ENCODE measurements around the gene KRTAP10-1. TPM values are rescaled to one million over a fixed set of nuclear protein-coding genes. Genes with fewer than 3 reads are reported as not detected.
"Not testable (repeated sequence)": the region's sequence is repeated elsewhere in the genome, so short reads cannot be mapped to it uniquely, and the experiment has no call there.

Gene KRTAP10-1
- polyA plus RNA-seq, 2 of the 4 experiments (the other 2 are of a cell fraction): not detected

DNA sequence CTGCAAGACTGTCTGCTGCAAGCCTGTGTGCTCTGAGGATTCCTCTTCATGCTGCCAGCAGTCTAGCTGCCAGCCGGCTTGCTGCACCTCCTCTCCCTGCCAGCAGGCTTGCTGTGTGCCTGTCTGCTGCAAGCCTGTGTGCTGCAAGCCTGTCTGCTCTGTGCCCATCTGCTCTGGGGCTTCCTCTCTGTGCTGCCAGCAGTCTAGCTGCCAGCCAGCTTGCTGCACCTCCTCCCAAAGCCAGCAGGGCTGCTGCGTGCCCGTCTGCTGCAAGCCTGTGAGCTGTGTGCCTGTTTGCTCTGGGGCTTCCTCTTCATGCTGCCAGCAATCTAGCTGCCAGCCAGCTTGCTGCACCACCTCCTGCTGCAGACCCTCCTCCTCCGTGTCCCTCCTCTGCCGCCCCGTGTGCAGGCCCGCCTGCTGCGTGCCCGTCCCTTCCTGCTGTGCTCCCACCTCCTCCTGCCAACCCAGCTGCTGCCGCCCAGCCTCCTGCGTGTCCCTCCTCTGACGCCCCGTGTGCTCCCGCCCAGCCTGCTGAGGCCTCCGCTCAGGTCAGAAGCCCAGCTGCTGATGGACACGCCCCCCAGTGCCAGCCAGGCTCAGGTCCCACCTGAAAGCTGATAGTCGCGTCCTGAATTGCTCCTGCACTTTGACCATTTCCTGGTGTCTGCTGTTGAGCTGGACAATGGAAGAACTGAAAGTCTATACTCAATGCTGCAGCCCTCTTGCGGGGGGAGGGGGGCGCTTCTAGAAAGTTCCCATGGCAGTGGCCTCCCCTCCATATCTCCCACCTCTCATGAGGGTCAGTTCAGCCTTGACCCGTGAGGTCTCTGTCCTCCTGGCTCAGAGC, 34.7 kb upstream of the KRTAP10-1 start (continued):
- TF ChIP-seq, protein P1, sequence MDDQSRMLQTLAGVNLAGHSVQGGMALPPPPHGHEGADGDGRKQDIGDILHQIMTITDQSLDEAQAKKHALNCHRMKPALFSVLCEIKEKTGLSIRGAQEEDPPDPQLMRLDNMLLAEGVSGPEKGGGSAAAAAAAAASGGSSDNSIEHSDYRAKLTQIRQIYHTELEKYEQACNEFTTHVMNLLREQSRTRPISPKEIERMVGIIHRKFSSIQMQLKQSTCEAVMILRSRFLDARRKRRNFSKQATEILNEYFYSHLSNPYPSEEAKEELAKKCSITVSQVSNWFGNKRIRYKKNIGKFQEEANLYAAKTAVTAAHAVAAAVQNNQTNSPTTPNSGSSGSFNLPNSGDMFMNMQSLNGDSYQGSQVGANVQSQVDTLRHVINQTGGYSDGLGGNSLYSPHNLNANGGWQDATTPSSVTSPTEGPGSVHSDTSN (IDR thresholded peaks at IDR 0.05): no peak
- TF ChIP-seq GATA3 (IDR thresholded peaks at IDR 0.05; ENCODE audit: borderline replicate concordance) (no peak), RNF2 (IDR thresholded peaks at IDR 0.05; ENCODE audit: borderline replicate concordance, low read depth) (no peak)
- TF ChIP-seq, protein P2, sequence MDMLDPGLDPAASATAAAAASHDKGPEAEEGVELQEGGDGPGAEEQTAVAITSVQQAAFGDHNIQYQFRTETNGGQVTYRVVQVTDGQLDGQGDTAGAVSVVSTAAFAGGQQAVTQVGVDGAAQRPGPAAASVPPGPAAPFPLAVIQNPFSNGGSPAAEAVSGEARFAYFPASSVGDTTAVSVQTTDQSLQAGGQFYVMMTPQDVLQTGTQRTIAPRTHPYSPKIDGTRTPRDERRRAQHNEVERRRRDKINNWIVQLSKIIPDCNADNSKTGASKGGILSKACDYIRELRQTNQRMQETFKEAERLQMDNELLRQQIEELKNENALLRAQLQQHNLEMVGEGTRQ (IDR thresholded peaks at IDR 0.05): no peak

GRCh38 chr21:44573630-44574456, 33.8 kb upstream of the KRTAP10-1 start, which contains the start of gene KRTAP10-4:
Gene KRTAP10-4 (plus strand): TSS chr21:44573729. CDS start chr21:44573759, 30 bp downstream.
- H3K4me3 ChIP-seq; H3K27ac ChIP-seq; FAIRE-seq; H3K4me1 ChIP-seq; H3K4me2 ChIP-seq; POLR2A ChIA-PET; DNase-seq (ENCODE audit: low read depth in 1 of 2, low spot score in 1 of 2); ATAC-seq: not testable (repeated sequence)
- peaks cover 15% of the 10 kb centered on the region for H3K9me3 ChIP-seq
- 21% methylated on average over 2 of the region's 25 CpGs for WGBS (ENCODE audit: missing lambda C conversion rate)
- CTCF ChIA-PET: interaction anchor here (0.7 to 0.9 kb wide), 2 partner anchors 23 to 64 kb away, joined by 3 to 4 read pairs; no protein-coding TSS in a partner anchor

DNA sequence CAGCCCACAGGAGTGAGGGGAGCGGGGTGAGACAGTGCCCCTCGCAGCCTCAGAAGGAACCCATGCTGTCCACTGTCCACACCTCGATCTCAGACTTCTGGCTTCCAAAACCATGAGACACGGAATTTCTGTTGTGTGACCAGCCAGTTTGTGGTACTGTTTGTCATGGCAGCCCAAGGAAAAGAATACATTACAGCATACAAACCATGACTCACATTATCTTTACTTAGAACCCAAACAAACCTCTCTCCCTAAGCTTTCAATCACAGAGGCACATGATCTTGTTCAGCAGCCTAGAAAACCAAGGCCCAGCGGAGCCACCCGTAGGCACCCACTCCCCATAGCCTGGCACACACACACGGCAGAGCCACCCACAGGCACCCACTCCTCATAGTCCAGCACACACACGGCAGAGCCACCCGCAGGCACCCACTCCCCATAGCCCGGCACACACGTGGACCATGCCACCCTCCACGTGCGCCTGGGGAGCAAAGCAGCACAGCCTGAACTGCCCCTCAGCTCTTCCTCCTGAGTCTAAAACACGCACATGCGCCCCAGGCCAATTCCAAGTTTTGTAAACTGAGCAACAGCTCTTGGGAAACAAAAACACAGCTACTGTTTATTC, 33.1 kb upstream of the KRTAP10-1 start:
- H3K4me2 ChIP-seq: no peak overlapping the region
- POLR2A ChIA-PET: no interaction called here

DNA sequence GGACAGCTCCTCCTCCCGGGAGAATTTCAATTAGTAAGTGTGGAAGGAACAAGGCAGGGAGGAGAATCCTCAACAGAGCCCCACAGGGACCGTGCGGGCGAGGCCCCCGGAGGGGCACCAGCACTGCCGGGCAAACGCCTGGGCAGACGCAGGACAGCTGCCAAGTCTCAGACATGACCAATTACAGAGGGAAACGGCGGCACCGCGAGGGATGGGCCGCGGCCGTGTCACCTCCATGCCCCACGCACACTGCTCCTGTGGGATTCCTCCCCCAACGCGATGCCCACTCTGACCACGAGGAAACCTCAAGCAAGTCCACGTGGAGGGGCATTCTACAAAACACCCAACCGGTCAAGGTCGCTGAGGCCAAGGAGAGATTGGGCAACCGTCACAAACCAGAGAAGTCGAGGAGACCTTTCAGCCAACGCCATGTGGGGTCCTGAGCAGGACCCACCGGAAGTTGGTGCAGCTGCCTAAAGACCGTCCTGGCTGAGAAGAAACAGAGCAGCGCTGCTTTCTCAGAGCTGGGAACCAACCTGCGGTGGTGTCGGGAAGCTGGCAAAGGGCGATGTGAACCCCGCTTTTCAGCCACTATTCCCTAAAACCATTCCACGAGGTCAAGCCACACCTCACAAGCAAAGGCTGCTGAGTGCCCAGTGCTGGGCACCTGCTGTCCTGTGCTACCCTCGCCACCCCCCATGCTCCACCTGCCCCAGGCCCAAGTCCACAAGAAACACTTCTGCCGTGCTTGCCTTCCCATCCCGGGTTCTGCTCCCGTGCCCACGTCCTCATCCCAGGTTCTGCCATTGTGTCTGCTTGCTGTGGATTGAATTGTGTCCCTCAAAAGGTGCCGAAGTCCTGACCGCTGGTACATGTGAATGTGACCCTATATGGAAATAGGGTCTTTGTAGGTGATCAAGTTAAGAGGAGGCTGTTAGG, 32.1 kb upstream of the KRTAP10-1 start:
- CTCF ChIA-PET: no interaction called here
- H3K9me3 ChIP-seq: peaks cover 12% of the 10 kb centered on the region
- 79% methylated on average over 28 of the region's 40 CpGs for WGBS (ENCODE audit: missing lambda C conversion rate)
- DNase-seq (ENCODE audit: low read depth in 1 of 2, low spot score in 1 of 2) (no peak), ATAC-seq (no peak), FAIRE-seq (no peak)
- POLR2A ChIA-PET: no interaction called here
- H3K4me3 ChIP-seq: no peak overlapping the region
- H3K4me1 ChIP-seq: no peaks in the 10 kb centered on the region
- no peak overlapping the region for H3K4me2 ChIP-seq
- H3K27ac ChIP-seq: no peak overlapping the region
- no peak for TF ChIP-seq HOXB5 (CRISPR knock-in tag; IDR thresholded peaks at IDR 0.05)
- TF ChIP-seq MYC (IDR thresholded peaks at IDR 0.05; ENCODE audit: borderline replicate concordance, low read length): no peak
- no peak for TF ChIP-seq REST (IDR thresholded peaks at IDR 0.05)
- TF ChIP-seq, protein P3, sequence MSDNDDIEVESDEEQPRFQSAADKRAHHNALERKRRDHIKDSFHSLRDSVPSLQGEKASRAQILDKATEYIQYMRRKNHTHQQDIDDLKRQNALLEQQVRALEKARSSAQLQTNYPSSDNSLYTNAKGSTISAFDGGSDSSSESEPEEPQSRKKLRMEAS (IDR thresholded peaks at IDR 0.05): no peak
- TF ChIP-seq KDM5A (IDR thresholded peaks at IDR 0.05): no peak

More for the DNA sequence above, 33.1 kb upstream of the KRTAP10-1 start:
- no peak for TF ChIP-seq MAFK (IDR thresholded peaks at IDR 0.05; ENCODE audit: partially characterized antibody)
- no peak for TF ChIP-seq HMGXB4 (CRISPR knock-in tag; IDR thresholded peaks at IDR 0.05; ENCODE audit: borderline replicate concordance)
- CTCF ChIA-PET: interaction anchor here (0.7 kb wide), 1 partner anchor 63 kb away, joined by 3 read pairs; no protein-coding TSS in a partner anchor
- Histone ChIP-seq H3K4me3 (no peak overlapping the region), H3K4me1 (no peaks in the 10 kb centered on the region), H3K9me3 (peaks cover 15% of the 10 kb centered on the region), H3K27ac (no peak overlapping the region)
- DNase-seq (ENCODE audit: low read depth in 1 of 2, low spot score in 1 of 2) (peak in 1 of 2 experiments; percentile 12), ATAC-seq (peak; percentile 44 to 48; a peak in 3 of 6 replicates), FAIRE-seq (no peak)
- 46% methylated on average over 8 of the region's 15 CpGs for WGBS (ENCODE audit: missing lambda C conversion rate)

All from A549 (cell line).